ENCODE data around the gene METRN. TPM values are rescaled to one million over a fixed set of nuclear protein-coding genes. Genes with fewer than 3 reads are reported as not detected.

METRN gene
- total RNA-seq, 1 donor from 2014 or later: 58.5 TPM

DNA sequence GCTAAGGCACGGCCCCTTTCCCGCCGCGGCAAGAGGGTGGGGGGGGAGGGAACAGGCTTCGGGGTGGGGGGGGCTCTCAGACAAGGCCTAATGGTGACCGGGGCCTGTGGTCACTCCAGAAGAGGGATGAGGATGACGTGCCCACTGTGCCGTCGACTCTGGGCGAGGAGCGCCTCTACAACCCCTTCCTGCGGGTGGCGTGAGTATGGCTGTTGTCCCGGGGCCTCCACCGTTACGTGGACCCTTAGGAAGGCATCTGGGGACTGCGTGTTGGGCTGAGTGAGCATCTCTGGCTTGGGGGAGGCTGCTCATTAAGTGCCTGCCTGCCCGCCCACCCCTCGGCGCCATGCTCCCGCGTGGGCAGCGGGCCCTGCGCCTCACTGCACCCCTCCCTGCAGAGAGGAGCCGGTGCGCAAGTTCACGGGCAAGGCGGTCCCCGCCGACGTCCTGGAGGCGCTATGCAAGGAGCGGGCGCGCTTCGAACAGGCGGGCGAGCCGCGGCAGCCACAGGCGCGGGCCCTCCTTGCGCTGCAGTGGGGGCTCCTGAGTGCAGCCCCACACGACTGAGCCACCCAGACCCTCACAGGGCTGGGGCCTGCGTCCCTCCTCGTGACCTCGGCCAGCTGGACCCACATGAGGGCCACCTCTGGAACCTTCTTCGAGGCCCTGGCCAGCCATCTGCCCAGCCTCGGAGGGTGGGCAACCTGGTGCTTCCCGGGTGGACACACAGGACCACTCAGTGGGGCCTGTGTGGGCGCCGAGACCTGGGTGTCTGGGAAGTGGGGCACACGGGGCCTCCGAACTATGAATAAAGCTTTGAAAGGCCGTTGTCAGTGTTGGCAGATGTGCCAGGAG lies 14.2 kb downstream of the METRN start:
- H3K36me3 Mint-ChIP-seq (ENCODE audit: low read depth): no peaks in the 10 kb centered on the region
- no peak overlapping the region for H3K27ac Mint-ChIP-seq (ENCODE audit: unreplicated experiment)
- H3K4me1 Mint-ChIP-seq (ENCODE audit: low read depth): peaks cover 3% of the 10 kb centered on the region
- DNase-seq (ENCODE audit: low spot score): no peak
- TF ChIP-seq, protein P1, sequence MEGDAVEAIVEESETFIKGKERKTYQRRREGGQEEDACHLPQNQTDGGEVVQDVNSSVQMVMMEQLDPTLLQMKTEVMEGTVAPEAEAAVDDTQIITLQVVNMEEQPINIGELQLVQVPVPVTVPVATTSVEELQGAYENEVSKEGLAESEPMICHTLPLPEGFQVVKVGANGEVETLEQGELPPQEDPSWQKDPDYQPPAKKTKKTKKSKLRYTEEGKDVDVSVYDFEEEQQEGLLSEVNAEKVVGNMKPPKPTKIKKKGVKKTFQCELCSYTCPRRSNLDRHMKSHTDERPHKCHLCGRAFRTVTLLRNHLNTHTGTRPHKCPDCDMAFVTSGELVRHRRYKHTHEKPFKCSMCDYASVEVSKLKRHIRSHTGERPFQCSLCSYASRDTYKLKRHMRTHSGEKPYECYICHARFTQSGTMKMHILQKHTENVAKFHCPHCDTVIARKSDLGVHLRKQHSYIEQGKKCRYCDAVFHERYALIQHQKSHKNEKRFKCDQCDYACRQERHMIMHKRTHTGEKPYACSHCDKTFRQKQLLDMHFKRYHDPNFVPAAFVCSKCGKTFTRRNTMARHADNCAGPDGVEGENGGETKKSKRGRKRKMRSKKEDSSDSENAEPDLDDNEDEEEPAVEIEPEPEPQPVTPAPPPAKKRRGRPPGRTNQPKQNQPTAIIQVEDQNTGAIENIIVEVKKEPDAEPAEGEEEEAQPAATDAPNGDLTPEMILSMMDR (IDR thresholded peaks at IDR 0.05): no peak
- H3K27me3 Mint-ChIP-seq (ENCODE audit: low read depth): no peaks in the 10 kb centered on the region
- H3K4me3 Mint-ChIP-seq (ENCODE audit: unreplicated experiment): no peak overlapping the region
- H3K9me3 Mint-ChIP-seq (ENCODE audit: low read depth): no peaks in the 10 kb centered on the region

DNA sequence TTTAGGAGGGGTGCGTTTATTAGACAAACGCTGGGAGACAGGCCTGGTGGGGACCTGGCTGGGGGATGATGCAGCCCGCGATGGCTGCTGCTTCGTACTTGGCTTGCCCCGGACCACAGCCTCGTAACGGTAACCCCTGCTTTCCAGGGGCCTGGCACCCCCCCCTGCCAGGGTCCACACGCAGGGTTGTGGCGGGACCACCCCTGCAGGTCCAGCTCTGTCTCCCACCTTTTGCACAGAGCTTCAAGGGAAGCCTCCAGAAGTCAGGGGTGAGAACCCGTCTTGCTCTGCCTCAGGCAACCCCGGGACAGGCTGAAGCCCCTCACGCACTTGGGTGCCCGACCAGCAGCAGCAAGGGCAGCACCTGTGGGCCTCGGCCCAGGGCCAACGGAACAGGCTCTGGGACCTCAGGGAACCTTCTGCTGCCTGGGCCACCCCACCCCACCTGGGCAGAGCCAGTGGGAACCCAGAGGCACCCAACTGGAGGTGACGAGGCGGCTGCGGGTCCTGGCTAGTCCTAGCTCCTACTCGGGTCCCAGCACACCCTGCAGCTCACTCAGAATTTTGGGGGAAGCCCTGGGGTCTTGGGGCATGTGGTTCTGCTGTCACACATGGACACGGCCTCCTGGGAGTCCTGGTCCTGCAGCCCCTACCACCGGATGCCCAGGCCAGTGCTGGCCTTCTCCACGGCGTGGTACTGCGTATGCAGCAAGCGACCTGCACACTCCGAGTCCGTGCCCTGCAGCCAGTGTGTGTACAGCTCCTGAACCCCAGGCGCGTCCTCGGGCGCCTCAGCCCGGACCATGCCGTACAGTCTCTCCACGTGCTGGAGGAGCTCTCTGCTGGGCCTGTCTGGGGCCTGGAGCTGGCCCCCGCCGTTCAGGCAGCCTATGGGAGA lies 15.1 kb downstream of the METRN start:
- Mint-ChIP-seq H3K27me3 (ENCODE audit: low read depth) (no peaks in the 10 kb centered on the region), H3K27ac (ENCODE audit: unreplicated experiment) (no peak overlapping the region)
- DNase-seq (ENCODE audit: low spot score): no peak

DNA sequence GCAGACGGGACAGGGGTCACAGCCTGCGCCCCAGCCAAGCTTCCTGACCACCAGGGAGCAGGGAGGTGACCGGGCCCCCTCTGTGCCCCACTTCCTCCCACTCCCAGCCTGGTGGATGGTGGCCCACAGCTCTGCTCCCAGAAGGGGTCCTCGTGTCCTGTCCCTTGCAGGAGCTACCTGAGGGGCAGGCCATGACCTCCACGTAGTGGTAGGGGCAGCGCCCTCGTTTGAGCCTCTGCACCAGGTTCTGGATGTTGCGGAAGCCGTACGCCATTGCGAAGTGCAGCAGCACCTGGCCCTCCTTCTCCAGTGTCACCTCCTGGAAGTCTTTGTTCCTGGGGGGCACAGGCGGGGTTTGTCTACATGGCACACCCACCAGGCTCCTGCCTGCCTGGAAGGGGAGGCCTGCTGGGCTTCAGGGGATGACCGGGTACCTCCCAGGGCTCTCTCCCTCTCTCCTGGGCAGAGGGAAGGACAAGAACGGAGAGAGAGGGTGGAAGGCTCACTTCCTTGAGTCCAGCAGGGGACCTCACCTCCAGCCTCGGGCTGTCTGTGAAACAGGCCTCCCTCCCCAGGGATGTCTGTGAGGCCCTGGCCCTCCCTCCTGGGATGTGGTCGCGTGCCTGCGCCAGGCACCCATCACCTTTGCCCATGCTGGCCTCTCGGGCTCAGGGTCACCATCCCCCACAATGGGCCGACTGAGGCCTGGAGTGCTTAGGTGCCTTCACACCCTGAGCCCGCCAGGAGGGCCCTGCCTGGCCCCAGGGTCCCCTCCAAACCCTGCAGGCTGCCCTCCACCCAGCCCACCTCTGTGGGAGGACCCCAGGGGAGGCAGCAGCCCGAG lies 16.0 kb downstream of the METRN start:
- H3K9me3 Mint-ChIP-seq (ENCODE audit: low read depth): no peaks in the 10 kb centered on the region
- no peak overlapping the region for H3K27ac Mint-ChIP-seq (ENCODE audit: unreplicated experiment)
- H3K4me1 Mint-ChIP-seq (ENCODE audit: low read depth): peaks cover 3% of the 10 kb centered on the region
- peaks cover 3% of the 10 kb centered on the region for H3K36me3 Mint-ChIP-seq (ENCODE audit: low read depth)
- H3K27me3 Mint-ChIP-seq (ENCODE audit: low read depth): no peaks in the 10 kb centered on the region
- no peak overlapping the region for H3K4me3 Mint-ChIP-seq (ENCODE audit: unreplicated experiment)
- TF ChIP-seq, protein P1 (IDR thresholded peaks at IDR 0.05): no peak
- DNase-seq (ENCODE audit: low spot score): no peak

More for the DNA sequence above, 15.1 kb downstream of the METRN start:
- Mint-ChIP-seq H3K4me1 (ENCODE audit: low read depth) (peaks cover 3% of the 10 kb centered on the region), H3K4me3 (ENCODE audit: unreplicated experiment) (no peak overlapping the region), H3K9me3 (ENCODE audit: low read depth) (no peaks in the 10 kb centered on the region), H3K36me3 (ENCODE audit: low read depth) (no peaks in the 10 kb centered on the region)
- TF ChIP-seq, protein P1 (IDR thresholded peaks at IDR 0.05): no peak

DNA sequence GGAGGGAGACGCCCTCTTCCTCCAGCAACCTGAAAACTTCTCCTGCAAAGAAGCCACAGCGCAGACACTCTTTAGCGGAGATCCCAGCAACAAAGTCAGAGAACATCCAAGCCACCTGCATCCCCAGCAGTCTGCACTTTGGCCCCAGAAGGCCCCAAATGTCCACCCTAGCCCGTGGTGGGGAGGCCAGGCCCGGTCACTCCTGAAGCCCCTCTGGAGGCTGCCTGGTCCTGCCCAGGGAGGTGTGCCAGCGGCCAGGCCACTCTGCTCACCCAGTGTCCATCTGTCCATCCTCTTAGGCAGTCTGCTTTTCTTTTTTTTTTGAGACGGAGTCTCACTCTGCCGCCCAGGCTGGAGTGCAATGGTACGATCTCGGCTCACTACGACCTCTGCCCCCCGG lies 17.4 kb downstream of the METRN start:
- H3K4me3 Mint-ChIP-seq (ENCODE audit: unreplicated experiment): no peak overlapping the region
- no peak for DNase-seq (ENCODE audit: low spot score)
- H3K4me1 Mint-ChIP-seq (ENCODE audit: low read depth): no peaks in the 10 kb centered on the region
- no peak overlapping the region for H3K27ac Mint-ChIP-seq (ENCODE audit: unreplicated experiment)
- H3K36me3 Mint-ChIP-seq (ENCODE audit: low read depth): peaks cover 3% of the 10 kb centered on the region
- TF ChIP-seq, protein P1 (IDR thresholded peaks at IDR 0.05): no peak
- no peaks in the 10 kb centered on the region for H3K27me3 Mint-ChIP-seq (ENCODE audit: low read depth)
- H3K9me3 Mint-ChIP-seq (ENCODE audit: low read depth): no peaks in the 10 kb centered on the region
